Activated CD8-positive, alpha-beta T cell treated with anti-CD3 and anti-CD28 coated beads, Interleukin-2, amount 10 ng/mL, durations not matched to agents 7 days and 5 days (primary cell): ENCODE measurements around the gene TDRD1. TPM values are rescaled to one million over a fixed set of nuclear protein-coding genes. Genes with fewer than 3 reads are reported as not detected.

Source experiments
- ATAC-seq: fragments of 150-1000 bp; cut with Tn5 transposase; one replicate; pipeline ENCODE4 v1.10.0; 2021; ENCODE audit warnings: moderate library complexity
- CTCF ChIA-PET: fragments of 350-600 bp; sonication (Branson Sonifier 250); formaldehyde crosslinking; loops from one replicate; lab custom pipeline; 2021; ENCODE audit warnings: antibody characterized with exemption; lab: Charles Lee
- POLR2A ChIA-PET: fragments of 350-600 bp; sonication (Branson Sonifier 250); formaldehyde crosslinking; loops from one replicate; lab custom pipeline; 2021; ENCODE audit warnings: antibody characterized with exemption; lab: Charles Lee
- DNase-seq: peaks from one replicate; pipeline ENCODE4 v3.0.0-alpha.2; 2020
- H3K27ac Mint-ChIP-seq: one replicate; pipeline ENCODE4 v1.8.0; 2021; ENCODE audit warnings: mild to moderate bottlenecking, mixed read lengths
- H3K27me3 Mint-ChIP-seq: one replicate; pipeline ENCODE4 v1.8.0; 2021; ENCODE audit warnings: low read depth, mixed read lengths
- H3K36me3 Mint-ChIP-seq: one replicate; pipeline ENCODE4 v1.8.0; 2021; ENCODE audit warnings: low read depth, mixed read lengths
- H3K4me1 Mint-ChIP-seq: one replicate; pipeline ENCODE4 v1.8.0; 2021; ENCODE audit warnings: low read depth, mixed read lengths
- H3K4me3 Mint-ChIP-seq: one replicate; pipeline ENCODE4 v1.8.0; 2021; ENCODE audit warnings: mild to moderate bottlenecking, mixed read lengths
- H3K9me3 Mint-ChIP-seq: one replicate; pipeline ENCODE4 v1.8.0; 2022; ENCODE audit warnings: mixed read lengths; ENCODE audit not compliant: insufficient read depth
- total RNA-seq, 2 experiments: library from RNA; stranded (reverse); gene quantifications; one replicate each; pipeline ENCODE4 v1.2.3, GENCODE V29; 2021

Gene TDRD1
- total RNA-seq, 2 experiments from 2014 or later: not detected

GRCh38 chr10:114166043-114166442 lies 13.1 kb upstream of the TDRD1 start:
- ATAC-seq (no peak), DNase-seq (no peak)
- Mint-ChIP-seq H3K27me3 (no peaks in the 10 kb centered on the region), H3K9me3 (peaks cover 14% of the 10 kb centered on the region), H3K27ac (no peak overlapping the region), H3K4me1 (peaks cover 23% of the 10 kb centered on the region), H3K4me3 (no peak overlapping the region), H3K36me3 (peaks cover 61% of the 10 kb centered on the region)
- ChIA-PET POLR2A (interaction anchor here (0.6 kb wide), 2 partner anchors 9 to 468 kb away, joined by 5 read pairs; no protein-coding TSS in a partner anchor), CTCF (no interaction called here)

DNA sequence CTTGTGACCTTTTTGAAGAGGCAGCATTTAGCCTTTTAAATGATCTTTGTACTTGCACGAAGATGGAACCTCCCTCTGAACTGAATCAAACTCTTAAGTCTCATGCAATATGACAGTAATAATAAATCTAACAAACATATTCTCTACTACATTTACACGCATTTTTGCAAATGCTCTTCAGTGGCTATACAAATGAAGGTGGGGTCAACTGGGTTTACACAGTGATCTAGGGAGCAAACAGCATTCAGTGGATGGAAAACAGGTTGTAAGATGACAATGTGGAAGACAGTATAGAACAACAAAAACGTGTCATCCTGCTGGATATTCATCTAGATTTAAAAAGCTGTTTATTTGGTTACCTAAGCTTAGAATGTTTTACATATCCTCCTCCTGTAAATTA lies 12.7 kb upstream of the TDRD1 start:
- ATAC-seq (no peak), DNase-seq (no peak)
- peaks cover 23% of the 10 kb centered on the region for H3K4me1 Mint-ChIP-seq
- H3K36me3 Mint-ChIP-seq: peaks cover 60% of the 10 kb centered on the region
- no peak overlapping the region for H3K4me3 Mint-ChIP-seq
- H3K27ac Mint-ChIP-seq: no peak overlapping the region
- ChIA-PET CTCF (interaction anchor here (0.6 kb wide), 1 partner anchor 288 kb away, joined by 3 read pairs; no protein-coding TSS in a partner anchor), POLR2A (no interaction called here)
- no peaks in the 10 kb centered on the region for H3K27me3 Mint-ChIP-seq
- H3K9me3 Mint-ChIP-seq: peaks cover 14% of the 10 kb centered on the region

GRCh38 chr10:114167985-114168384 lies 11.2 kb upstream of the TDRD1 start:
- H3K4me3 Mint-ChIP-seq: no peak overlapping the region
- H3K27ac Mint-ChIP-seq: no peak overlapping the region
- POLR2A ChIA-PET: no interaction called here
- DNase-seq (no peak), ATAC-seq (no peak)
- peaks cover 14% of the 10 kb centered on the region for H3K9me3 Mint-ChIP-seq
- CTCF ChIA-PET: no interaction called here
- no peaks in the 10 kb centered on the region for H3K27me3 Mint-ChIP-seq
- peaks cover 32% of the 10 kb centered on the region for H3K4me1 Mint-ChIP-seq
- peaks cover 53% of the 10 kb centered on the region for H3K36me3 Mint-ChIP-seq

DNA sequence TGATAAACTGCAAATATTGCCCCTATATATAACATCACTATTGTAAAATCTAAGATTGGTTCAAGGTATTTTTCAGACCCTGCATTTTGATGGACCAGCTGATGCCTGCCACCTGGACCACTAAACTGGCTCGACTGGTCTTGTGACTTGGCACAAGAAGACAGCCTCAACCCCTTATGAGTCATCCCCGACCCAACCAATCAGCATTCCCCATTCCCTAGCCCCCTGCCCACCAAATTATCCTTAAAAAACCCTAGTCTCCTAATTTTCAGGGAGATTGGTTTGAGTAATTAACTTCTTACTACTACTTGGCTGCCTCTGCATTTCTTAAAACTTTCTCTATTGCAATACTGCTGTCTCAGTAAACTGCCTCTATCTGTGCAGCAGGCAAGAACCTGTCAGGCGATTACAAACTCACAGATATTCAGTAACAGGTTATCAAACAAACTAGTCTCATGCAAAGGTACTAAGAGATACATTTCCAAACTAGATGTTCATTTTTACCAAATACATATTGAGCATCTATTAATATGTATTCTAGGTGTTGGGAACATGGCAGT lies 10.6 kb upstream of the TDRD1 start:
- Mint-ChIP-seq H3K36me3 (peaks cover 48% of the 10 kb centered on the region), H3K27ac (no peak overlapping the region), H3K4me1 (peaks cover 30% of the 10 kb centered on the region), H3K9me3 (peaks cover 14% of the 10 kb centered on the region), H3K27me3 (no peaks in the 10 kb centered on the region), H3K4me3 (no peak overlapping the region)
- ChIA-PET POLR2A (no interaction called here), CTCF (no interaction called here)
- no peak for ATAC-seq
- DNase-seq: no peak

GRCh38 chr10:114172216-114172615 lies 6.9 kb upstream of the TDRD1 start:
- POLR2A ChIA-PET: no interaction called here
- peaks cover 35% of the 10 kb centered on the region for H3K36me3 Mint-ChIP-seq
- DNase-seq (no peak), ATAC-seq (no peak)
- peaks cover 25% of the 10 kb centered on the region for H3K4me1 Mint-ChIP-seq
- H3K4me3 Mint-ChIP-seq: peak overlapping the region; percentile 99
- H3K27ac Mint-ChIP-seq: peak overlapping the region; percentile 98
- peaks cover 14% of the 10 kb centered on the region for H3K9me3 Mint-ChIP-seq
- peaks cover 8% of the 10 kb centered on the region for H3K27me3 Mint-ChIP-seq
- CTCF ChIA-PET: interaction anchor here (0.9 to 1.2 kb wide), 2 partner anchors 12 to 132 kb away, joined by 3 to 4 read pairs; no protein-coding TSS in a partner anchor

GRCh38 chr10:114172776-114173602 lies 6.2 kb upstream of the TDRD1 start:
- DNase-seq (no peak), ATAC-seq (no peak)
- H3K27me3 Mint-ChIP-seq: peaks cover 12% of the 10 kb centered on the region
- H3K27ac Mint-ChIP-seq: peak overlapping the region; percentile 98
- ChIA-PET POLR2A (interaction anchor here (0.6 kb wide), 1 partner anchor 875 kb away, joined by 3 read pairs; no protein-coding TSS in a partner anchor), CTCF (interaction anchor here (1.7 to 2.0 kb wide), 2 partner anchors 58 to 131 kb away, joined by 4 to 9 read pairs; no protein-coding TSS in a partner anchor)
- H3K36me3 Mint-ChIP-seq: peaks cover 32% of the 10 kb centered on the region
- peaks cover 14% of the 10 kb centered on the region for H3K9me3 Mint-ChIP-seq
- H3K4me3 Mint-ChIP-seq: peak overlapping the region; percentile 99
- peaks cover 25% of the 10 kb centered on the region for H3K4me1 Mint-ChIP-seq

DNA sequence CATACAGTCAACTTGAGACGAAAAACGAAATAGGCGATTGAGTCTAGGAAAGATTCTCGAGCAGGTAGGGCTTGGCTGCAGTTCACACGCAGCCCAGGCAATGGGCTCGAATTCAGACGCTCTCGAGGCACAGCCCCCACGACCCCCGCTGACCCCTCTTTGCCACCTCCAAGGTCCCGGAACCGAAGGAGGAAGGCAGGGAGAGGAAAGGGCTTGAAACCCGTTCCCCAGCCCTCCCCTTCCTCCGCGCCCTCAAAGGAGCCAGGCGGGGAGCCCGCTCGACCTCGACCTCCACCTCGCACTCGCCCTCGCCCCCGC lies 5.6 kb upstream of the TDRD1 start:
- ChIA-PET POLR2A (interaction anchor here (0.7 to 1.0 kb wide), 3 partner anchors 9 to 213 kb away, joined by 3 to 4 read pairs (median 3); no protein-coding TSS in a partner anchor), CTCF (interaction anchor here (1.7 to 2.0 kb wide), 2 partner anchors 57 to 130 kb away, joined by 4 to 9 read pairs; no protein-coding TSS in a partner anchor)
- DNase-seq: no peak
- peaks cover 10% of the 10 kb centered on the region for H3K9me3 Mint-ChIP-seq
- ATAC-seq: no peak
- H3K27me3 Mint-ChIP-seq: peaks cover 12% of the 10 kb centered on the region
- H3K4me1 Mint-ChIP-seq: peaks cover 25% of the 10 kb centered on the region
- peak overlapping the region; percentile 98 for H3K27ac Mint-ChIP-seq
- peak overlapping the region; percentile 99 for H3K4me3 Mint-ChIP-seq
- H3K36me3 Mint-ChIP-seq: peaks cover 28% of the 10 kb centered on the region

DNA sequence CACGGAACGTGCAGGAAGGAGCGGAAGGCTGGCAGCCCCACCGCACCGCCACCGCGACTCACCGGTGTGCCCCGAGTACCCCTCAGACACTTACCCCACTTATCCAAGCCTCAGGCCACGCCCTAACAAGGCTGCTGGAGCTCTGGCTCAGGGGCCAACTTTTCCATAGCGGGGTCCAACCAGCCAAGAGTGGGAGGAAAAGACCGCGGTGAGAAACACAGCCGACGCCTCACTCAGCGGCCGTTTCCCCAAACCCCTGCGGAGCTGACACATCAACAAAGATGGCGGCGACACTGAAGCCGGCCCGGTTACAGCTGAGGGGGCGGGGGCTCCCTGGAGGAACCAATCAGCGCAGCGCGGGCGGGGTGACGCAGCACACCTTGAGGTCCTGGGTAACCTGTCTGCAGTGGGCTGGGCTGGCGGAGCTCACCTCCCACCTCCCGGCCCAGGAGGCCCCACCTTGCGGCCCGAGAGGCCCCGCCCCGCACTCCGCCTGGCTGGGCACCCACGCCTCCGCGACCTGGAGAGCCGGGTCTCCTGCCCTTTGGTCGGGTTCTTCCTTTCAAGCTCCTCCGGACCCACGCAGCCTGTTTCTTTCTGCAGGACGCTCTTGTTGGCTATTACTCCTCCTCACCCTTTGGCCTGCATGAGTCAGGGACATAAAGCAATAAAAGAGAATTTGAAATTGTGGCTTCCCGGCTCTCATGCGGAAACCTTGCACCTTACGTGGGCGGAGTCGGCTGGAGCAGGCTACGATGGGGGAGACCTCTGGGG lies 5.0 kb upstream of the TDRD1 start, which contains the start of gene CCDC186:
TSS of gene CCDC186 (minus strand) at position 283 of the 774 bp plus-strand sequence. CDS start 10,935 bp downstream, outside the sequence.
- H3K36me3 Mint-ChIP-seq: peaks cover 24% of the 10 kb centered on the region
- H3K4me3 Mint-ChIP-seq: peak within 1 kb of the TSS; percentile 99
- H3K27ac Mint-ChIP-seq: peak within 1 kb of the TSS; percentile 98
- peaks cover 6% of the 10 kb centered on the region for H3K9me3 Mint-ChIP-seq
- DNase-seq (peak; percentile 98), ATAC-seq (peak; percentile 99)
- H3K27me3 Mint-ChIP-seq: peaks cover 12% of the 10 kb centered on the region
- CTCF ChIA-PET: interaction anchor here (1.1 to 2.0 kb wide), 3 partner anchors 57 to 375 kb away, joined by 3 to 9 read pairs (median 4); no protein-coding TSS in a partner anchor
- H3K4me1 Mint-ChIP-seq: peaks cover 25% of the 10 kb centered on the region
- POLR2A ChIA-PET: interaction anchor here (0.6 to 1.0 kb wide), 6 partner anchors 10 to 647 kb away, joined by 3 to 4 read pairs (median 3); partner anchors contain the start of gene FHIP2A

GRCh38 chr10:114174695-114175188 lies 4.4 kb upstream of the TDRD1 start:
- ATAC-seq (no peak), DNase-seq (no peak)
- peak overlapping the region; percentile 77 for H3K27ac Mint-ChIP-seq
- H3K27me3 Mint-ChIP-seq: peaks cover 12% of the 10 kb centered on the region
- H3K36me3 Mint-ChIP-seq: peaks cover 20% of the 10 kb centered on the region
- H3K4me1 Mint-ChIP-seq: peaks cover 25% of the 10 kb centered on the region
- ChIA-PET CTCF (interaction anchor here (1.1 to 2.0 kb wide), 3 partner anchors 56 to 376 kb away, joined by 3 to 9 read pairs (median 4); no protein-coding TSS in a partner anchor), POLR2A (interaction anchor here (0.7 to 1.0 kb wide), 5 partner anchors 9 to 647 kb away, joined by 3 to 5 read pairs (median 3); partner anchors contain the start of gene FHIP2A)
- peaks cover 2% of the 10 kb centered on the region for H3K9me3 Mint-ChIP-seq
- H3K4me3 Mint-ChIP-seq: peak overlapping the region; percentile 99

DNA sequence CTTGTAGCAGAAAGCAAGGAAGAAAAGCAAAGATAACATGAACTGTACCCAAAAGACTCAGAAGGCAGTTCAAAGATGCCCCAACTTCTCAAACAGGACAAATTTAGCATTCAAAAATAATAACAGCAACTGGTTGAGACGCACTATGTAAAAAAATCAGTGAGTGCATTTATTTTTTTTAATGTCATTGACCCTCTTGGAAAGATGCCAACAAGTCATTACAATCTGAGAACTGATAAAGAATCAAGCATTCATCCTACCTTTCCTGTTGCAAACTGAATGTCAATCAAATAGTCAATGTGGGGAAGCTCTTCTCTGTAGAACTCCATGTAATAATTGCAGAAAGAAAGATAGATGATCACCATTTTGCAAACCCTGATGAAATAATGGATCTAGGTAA lies 3.5 kb upstream of the TDRD1 start:
- Mint-ChIP-seq H3K4me3 (no peak overlapping the region), H3K36me3 (peaks cover 12% of the 10 kb centered on the region), H3K27ac (no peak overlapping the region), H3K9me3 (no peaks in the 10 kb centered on the region), H3K27me3 (peaks cover 12% of the 10 kb centered on the region), H3K4me1 (peaks cover 22% of the 10 kb centered on the region)
- POLR2A ChIA-PET: no interaction called here
- CTCF ChIA-PET: no interaction called here
- ATAC-seq (no peak), DNase-seq (no peak)

DNA sequence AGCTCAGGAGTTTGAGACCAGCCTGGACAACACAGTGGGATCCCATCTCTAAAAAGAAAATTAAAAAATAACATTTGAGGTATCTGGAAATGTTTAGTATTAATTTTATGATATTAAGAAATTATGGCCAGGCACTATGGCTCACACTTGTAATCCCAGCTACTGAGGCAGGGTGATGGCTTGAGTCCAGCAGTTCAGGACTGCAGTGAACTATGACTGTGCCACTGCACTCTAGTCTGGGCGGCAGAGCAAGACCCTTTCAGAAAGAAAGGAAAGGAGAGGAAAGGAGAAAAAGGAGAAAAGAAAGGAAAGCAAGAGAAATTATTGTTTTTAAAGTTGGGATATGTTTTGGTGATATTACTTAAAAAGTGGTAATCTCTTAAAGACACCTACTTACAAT lies 2.6 kb upstream of the TDRD1 start:
- CTCF ChIA-PET: no interaction called here
- H3K36me3 Mint-ChIP-seq: peaks cover 8% of the 10 kb centered on the region
- DNase-seq (no peak), ATAC-seq (no peak)
- H3K4me3 Mint-ChIP-seq: no peak overlapping the region
- H3K27me3 Mint-ChIP-seq: peaks cover 12% of the 10 kb centered on the region
- peaks cover 22% of the 10 kb centered on the region for H3K4me1 Mint-ChIP-seq
- H3K9me3 Mint-ChIP-seq: no peaks in the 10 kb centered on the region
- POLR2A ChIA-PET: no interaction called here
- no peak overlapping the region for H3K27ac Mint-ChIP-seq
